Mesothelial cell of epicardium (in vitro differentiated cells): ENCODE measurements around the gene PLCB4. TPM values are rescaled to one million over a fixed set of nuclear protein-coding genes. Genes with fewer than 3 reads are reported as not detected.

Experiments
- DNase-seq, 2 experiments: peaks; one replicate each; pipeline ENCODE4 v3.0.0; 2021; ENCODE audit warnings: low spot score in 2 of 2; ENCODE audit not compliant: unreplicated experiment in 2 of 2
- H3K27ac Mint-ChIP-seq: 2 replicates; pipeline ENCODE4 v1.8.0; 2021; ENCODE audit warnings: mixed read lengths
- H3K27me3 Mint-ChIP-seq: 2 replicates; pipeline ENCODE4 v1.8.0; 2021; ENCODE audit warnings: low read depth, mixed read lengths
- H3K36me3 Mint-ChIP-seq: 2 replicates; pipeline ENCODE4 v1.8.0; 2021; ENCODE audit warnings: mixed read lengths
- H3K4me1 Mint-ChIP-seq: 2 replicates; pipeline ENCODE4 v1.8.0; 2021; ENCODE audit warnings: mixed read lengths
- H3K4me3 Mint-ChIP-seq: 2 replicates; pipeline ENCODE4 v1.8.0; 2021; ENCODE audit warnings: mild to moderate bottlenecking, moderate library complexity, mixed read lengths
- H3K9me3 Mint-ChIP-seq: 2 replicates; pipeline ENCODE4 v1.8.0; 2021; ENCODE audit warnings: mixed read lengths
- CTCF ChIP-seq: fragments of 200-600 bp; sonication (generic); IDR thresholded peaks from one replicate; pipeline ENCODE4 v1.5.0; 2021; ENCODE audit warnings: antibody characterized with exemption; ENCODE audit not compliant: unreplicated experiment
- total RNA-seq: library from RNA; stranded (reverse); gene quantifications from 3 replicates; pipeline ENCODE4 v1.2.1, GENCODE V29; 2021

The PLCB4 gene
- total RNA-seq, 1 donor from 2014 or later: 14.0 TPM

- H3K9me3 Mint-ChIP-seq: no peaks in the 10 kb centered on the region
- no peak for TF ChIP-seq CTCF
- H3K27ac Mint-ChIP-seq: no peak overlapping the region
- no peak for DNase-seq
- no peaks in the 10 kb centered on the region for H3K36me3 Mint-ChIP-seq
- no peak overlapping the region for H3K4me3 Mint-ChIP-seq
- H3K4me1 Mint-ChIP-seq: peaks cover 12% of the 10 kb centered on the region
- no peaks in the 10 kb centered on the region for H3K27me3 Mint-ChIP-seq
These were observed 280.4 kb downstream of the PLCB4 start for GRCh38 chr20:9349249-9349648.

- no peaks in the 10 kb centered on the region for H3K27me3 Mint-ChIP-seq
- H3K27ac Mint-ChIP-seq: no peak overlapping the region
- peaks cover 3% of the 10 kb centered on the region for H3K4me1 Mint-ChIP-seq
- DNase-seq: no peak
- H3K9me3 Mint-ChIP-seq: no peaks in the 10 kb centered on the region
- TF ChIP-seq CTCF: no peak
- no peaks in the 10 kb centered on the region for H3K36me3 Mint-ChIP-seq
- H3K4me3 Mint-ChIP-seq: no peak overlapping the region
These were observed 283.9 kb downstream of the PLCB4 start for GRCh38 chr20:9352739-9353138.

GRCh38 chr20:9353180-9353915, 284.5 kb downstream of the PLCB4 start:
- H3K36me3 Mint-ChIP-seq: no peaks in the 10 kb centered on the region
- no peaks in the 10 kb centered on the region for H3K9me3 Mint-ChIP-seq
- TF ChIP-seq CTCF: no peak
- H3K27me3 Mint-ChIP-seq: no peaks in the 10 kb centered on the region
- no peak overlapping the region for H3K27ac Mint-ChIP-seq
- DNase-seq: no peak
- H3K4me3 Mint-ChIP-seq: no peak overlapping the region
- peaks cover 3% of the 10 kb centered on the region for H3K4me1 Mint-ChIP-seq

GRCh38 chr20:9353916-9354276, 285.0 kb downstream of the PLCB4 start:
- no peak overlapping the region for H3K4me3 Mint-ChIP-seq
- H3K4me1 Mint-ChIP-seq: peaks cover 3% of the 10 kb centered on the region
- no peaks in the 10 kb centered on the region for H3K9me3 Mint-ChIP-seq
- no peak for DNase-seq
- H3K27me3 Mint-ChIP-seq: no peaks in the 10 kb centered on the region
- TF ChIP-seq CTCF: no peak
- H3K27ac Mint-ChIP-seq: no peak overlapping the region
- H3K36me3 Mint-ChIP-seq: no peaks in the 10 kb centered on the region

- H3K4me1 Mint-ChIP-seq: peaks cover 2% of the 10 kb centered on the region
- no peak overlapping the region for H3K4me3 Mint-ChIP-seq
- no peaks in the 10 kb centered on the region for H3K36me3 Mint-ChIP-seq
- no peaks in the 10 kb centered on the region for H3K27me3 Mint-ChIP-seq
- H3K27ac Mint-ChIP-seq: no peak overlapping the region
- no peaks in the 10 kb centered on the region for H3K9me3 Mint-ChIP-seq
- no peak for TF ChIP-seq CTCF
- DNase-seq: no peak
These were observed 285.7 kb downstream of the PLCB4 start for GRCh38 chr20:9354579-9354978.
